ENCODE results near the gene GPR173.

GPR173 gene

GRCh38 chrX:53071604-53072417, 23.2 kb downstream of the GPR173 start:
- peak; percentile 71 for DNase-seq (ENCODE audit: low read depth)

DNA sequence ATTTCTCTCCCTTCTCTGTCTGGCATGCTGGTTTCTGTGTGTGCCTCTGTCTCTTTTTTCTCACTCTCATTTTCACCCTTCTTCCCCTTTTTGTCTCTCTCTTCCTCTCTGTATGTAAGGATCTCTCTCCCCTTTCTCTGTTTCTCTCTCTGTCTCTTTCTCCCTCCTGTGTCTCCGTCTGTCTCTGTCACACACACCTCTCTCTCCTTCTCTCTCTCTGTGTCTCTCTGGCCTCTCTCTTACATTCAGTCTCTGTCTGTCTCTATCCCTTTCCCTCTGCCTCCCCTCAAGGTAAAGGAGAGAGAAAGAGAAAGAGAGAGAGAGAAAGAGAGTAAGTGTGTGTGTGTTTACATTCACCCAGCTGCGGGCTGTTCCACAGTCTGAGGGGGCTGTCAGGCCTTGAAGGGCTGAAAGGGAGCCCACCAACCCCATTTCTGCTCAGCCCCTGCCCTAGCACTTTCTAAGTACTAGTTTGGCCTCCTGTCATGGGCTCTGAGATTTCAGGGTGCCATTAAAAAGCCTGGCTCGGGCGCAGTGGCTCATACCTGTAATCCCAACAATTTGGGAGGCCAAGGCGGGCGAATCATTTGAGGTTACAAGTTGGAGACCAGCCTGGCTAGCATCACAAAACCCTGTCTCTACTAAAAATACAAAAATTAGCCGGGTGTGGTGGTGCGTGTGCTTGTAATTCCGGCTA, 24.0 kb downstream of the GPR173 start:
- no peak for DNase-seq (ENCODE audit: low read depth)

GRCh38 chrX:53073115-53073586, 24.6 kb downstream of the GPR173 start:
- DNase-seq (ENCODE audit: low read depth) = no peak

- DNase-seq (ENCODE audit: low read depth) = no peak
Observed at GRCh38 chrX:53075011-53075410, 26.4 kb downstream of the GPR173 start.

DNA sequence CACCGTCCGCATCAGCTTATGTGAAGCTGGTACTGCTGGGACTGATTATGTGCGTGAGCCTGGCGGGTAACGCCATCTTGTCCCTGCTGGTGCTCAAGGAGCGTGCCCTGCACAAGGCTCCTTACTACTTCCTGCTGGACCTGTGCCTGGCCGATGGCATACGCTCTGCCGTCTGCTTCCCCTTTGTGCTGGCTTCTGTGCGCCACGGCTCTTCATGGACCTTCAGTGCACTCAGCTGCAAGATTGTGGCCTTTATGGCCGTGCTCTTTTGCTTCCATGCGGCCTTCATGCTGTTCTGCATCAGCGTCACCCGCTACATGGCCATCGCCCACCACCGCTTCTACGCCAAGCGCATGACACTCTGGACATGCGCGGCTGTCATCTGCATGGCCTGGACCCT, 28.1 kb downstream of the GPR173 start:
- DNase-seq (ENCODE audit: low read depth) = no peak

- DNase-seq (ENCODE audit: low read depth) = no peak
Observed at GRCh38 chrX:53077207-53078197, 28.9 kb downstream of the GPR173 start.

GRCh38 chrX:53078943-53079342, 30.4 kb downstream of the GPR173 start:
- no peak for DNase-seq (ENCODE audit: low read depth)

DNA sequence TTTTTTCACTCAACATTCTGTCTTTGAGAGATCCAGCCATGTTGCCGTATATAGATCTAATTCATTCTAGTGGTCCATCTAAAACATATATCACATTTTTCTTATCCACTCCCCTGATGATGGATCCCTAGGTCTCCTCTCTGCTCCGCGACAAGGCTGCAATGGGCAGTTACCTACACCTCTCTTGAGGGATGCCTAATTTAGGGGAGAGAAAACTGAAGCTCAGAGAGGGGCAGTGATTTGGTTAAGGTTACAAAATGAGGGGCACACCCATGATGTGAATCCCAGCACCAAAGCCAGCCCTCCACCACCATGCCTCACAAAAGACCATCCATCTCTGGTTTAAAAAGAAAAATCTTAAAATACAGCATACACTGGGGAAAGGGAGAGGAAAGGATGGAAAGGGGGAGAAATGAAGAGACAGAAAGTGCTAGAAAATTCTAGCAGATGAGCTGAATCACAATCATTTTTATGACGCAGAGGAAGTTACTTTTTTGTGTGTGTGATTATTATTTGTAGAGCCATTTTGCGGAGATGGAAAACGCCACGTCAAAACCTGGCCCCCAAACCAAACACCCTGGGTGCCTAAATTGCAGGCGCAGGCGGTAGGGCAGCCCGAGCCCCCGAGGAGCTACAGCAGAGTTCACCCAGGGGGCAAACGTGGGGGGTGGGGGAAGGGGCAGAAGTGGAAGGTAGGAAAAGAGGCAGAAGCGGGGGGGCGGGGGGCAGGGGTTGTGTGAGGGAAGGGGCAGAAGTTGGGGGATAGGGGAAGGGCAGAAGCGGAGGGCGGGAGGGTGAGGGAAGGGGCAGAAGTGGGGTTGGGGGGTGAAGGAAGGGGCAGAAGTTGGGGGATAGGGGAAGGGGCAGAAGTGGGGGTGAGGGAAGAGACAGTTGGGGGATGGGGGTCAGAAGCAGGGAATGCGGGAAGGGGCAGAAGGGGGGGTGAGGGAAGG, 32.3 kb downstream of the GPR173 start:
- peak; percentile 35 for DNase-seq (ENCODE audit: low read depth)

DNA sequence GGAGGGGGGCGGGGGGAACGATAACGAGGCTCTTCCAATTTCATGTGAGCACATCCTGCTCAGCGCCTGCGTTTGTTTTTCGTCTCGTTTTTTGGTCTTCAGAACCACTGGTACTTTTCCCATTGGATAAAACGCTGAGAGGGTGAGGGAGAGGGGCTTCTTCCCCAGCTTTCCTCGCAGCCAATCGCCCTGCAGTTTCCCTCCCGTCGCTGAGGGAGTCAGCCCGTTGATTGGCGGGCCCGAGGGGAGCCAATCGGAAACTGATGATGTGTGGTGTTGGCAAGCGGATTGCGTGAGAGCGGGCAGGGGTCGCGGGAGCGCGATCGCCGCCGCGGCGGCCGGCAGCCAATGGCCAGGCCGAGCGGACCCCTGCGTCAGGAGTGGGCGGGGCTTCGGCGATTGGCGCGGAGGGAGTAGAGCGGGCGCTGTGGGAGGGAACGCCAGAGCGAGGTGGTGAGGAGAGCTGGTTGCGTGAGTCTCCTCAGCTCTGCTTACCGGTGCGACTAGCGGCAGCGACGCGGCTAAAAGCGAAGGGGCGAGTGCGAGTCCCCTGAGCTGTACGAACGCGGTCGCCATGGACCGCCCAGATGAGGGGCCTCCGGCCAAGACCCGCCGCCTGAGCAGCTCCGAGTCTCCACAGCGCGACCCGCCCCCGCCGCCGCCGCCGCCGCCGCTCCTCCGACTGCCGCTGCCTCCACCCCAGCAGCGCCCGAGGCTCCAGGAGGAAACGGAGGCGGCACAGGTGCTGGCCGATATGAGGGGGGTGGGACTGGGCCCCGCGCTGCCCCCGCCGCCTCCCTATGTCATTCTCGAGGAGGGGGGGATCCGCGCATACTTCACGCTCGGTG, 33.6 kb downstream of the GPR173 start, which contains the start of gene TSPYL2:
TSS of gene TSPYL2 (plus strand) at position 443 of the 848 bp plus-strand sequence. CDS start at position 575, 132 bp downstream.
- peak; percentile 93 for DNase-seq (ENCODE audit: low read depth)

DNA sequence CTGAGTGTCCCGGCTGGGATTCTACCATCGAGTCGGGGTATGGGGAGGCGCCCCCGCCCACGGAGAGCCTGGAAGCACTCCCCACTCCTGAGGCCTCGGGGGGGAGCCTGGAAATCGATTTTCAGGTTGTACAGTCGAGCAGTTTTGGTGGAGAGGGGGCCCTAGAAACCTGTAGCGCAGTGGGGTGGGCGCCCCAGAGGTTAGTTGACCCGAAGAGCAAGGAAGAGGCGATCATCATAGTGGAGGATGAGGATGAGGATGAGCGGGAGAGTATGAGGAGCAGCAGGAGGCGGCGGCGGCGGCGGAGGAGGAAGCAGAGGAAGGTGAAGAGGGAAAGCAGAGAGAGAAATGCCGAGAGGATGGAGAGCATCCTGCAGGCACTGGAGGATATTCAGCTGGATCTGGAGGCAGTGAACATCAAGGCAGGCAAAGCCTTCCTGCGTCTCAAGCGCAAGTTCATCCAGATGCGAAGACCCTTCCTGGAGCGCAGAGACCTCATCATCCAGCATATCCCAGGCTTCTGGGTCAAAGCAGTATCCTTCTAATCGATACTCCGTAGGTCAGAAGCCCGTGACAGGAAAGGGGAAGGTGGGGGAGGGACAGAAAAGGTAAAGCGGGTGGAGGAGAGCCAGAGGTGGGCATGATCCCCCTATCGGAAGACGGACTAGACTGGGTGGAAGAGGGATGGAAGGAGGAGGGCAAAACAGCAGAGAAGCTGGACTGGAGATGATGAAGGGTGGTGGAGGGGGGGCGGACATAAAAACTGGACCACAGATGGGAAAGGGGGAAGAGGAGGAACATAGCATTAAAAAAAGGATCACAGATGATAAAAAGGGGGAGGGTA, 34.4 kb downstream of the GPR173 start:
- DNase-seq (ENCODE audit: low read depth) = no peak

GRCh38 chrX:53084043-53084570, 35.5 kb downstream of the GPR173 start:
- peak; percentile 33 for DNase-seq (ENCODE audit: low read depth)

DNA sequence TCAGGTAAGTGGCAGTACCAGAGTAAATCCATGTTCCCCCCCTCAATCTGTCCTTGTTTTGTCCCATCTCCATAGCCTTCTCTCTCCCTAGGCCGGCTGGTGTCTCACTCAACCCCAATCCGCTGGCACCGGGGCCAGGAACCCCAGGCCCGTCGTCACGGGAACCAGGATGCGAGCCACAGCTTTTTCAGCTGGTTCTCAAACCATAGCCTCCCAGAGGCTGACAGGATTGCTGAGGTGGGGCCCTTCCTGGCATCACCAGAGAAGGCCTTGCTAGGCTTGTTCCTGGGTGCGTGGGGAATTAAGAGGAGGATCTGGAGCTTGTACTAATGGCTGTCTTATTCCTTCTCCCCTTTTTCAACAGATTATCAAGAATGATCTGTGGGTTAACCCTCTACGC, 36.3 kb downstream of the GPR173 start:
- no peak for DNase-seq (ENCODE audit: low read depth)

GRCh38 chrX:53085661-53086229, 37.2 kb downstream of the GPR173 start:
- DNase-seq (ENCODE audit: low read depth) = no peak

DNA sequence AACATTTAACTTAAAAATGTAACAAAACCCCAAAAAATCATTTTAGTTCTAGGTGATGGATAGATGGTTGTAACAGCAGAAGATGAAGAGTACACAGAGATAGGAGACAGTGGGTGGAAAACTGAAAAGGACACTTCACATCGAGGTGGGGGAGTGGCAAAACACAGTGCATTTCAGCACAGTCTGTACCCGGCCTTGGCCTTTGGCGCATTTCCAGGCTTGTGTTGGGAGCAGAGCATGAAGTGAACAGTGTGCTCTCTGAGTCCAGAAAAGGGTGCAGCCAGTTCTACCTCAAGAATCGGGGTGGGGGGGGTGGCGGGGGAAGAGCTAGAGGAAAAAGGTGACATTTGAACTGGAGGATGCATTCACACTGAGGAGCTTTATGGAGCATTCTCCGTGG, 37.9 kb downstream of the GPR173 start:
- DNase-seq (ENCODE audit: low read depth) = no peak

DNA sequence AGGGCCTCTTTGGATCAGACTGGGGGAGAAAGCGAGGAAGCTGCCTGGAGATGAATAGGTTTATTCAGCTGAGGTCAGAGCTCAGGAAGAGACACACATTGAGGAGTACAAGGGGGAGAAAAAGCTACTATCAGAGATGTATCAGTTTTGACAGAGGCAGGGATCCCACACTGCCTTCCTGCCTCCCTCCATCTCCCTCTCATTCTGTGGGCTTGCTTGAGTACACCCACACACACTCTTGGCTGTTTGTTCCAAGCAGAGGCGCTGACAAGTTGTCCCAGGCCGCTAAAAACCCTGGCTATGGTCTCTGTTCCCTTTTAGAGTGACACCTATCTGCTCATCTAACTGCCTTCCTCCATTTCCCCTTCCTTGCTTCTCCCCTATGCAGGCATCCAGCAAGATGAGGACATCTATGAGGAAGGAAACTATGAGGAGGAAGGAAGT, 38.8 kb downstream of the GPR173 start:
- DNase-seq (ENCODE audit: low read depth) = no peak

- DNase-seq (ENCODE audit: low read depth) = peak; percentile 65
Observed at GRCh38 chrX:53088136-53088974, 39.8 kb downstream of the GPR173 start.

GRCh38 chrX:53089224-53089842, 40.7 kb downstream of the GPR173 start:
- DNase-seq (ENCODE audit: low read depth) = peak; percentile 72
